Trophoblast cell (in vitro differentiated cells and primary cell): Measurements from ENCODE around the gene STPG3.
A peak's percentile ranks its signal among the peaks of the same experiment; 100 is the strongest.

Experiments
- DNase-seq, 2 donors: peaks; one replicate each; pipeline ENCODE4 v3.0.0-alpha.2; 2016
- H2AFZ ChIP-seq: 2 replicates; pipeline ENCODE4 v1.6.1; 2013; ENCODE audit warnings: low read length, moderate library complexity, mild to moderate bottlenecking; ENCODE audit not compliant: insufficient read depth, poor library complexity
- H2AK5ac ChIP-seq: 2 replicates; pipeline ENCODE4 v1.6.1; 2013; ENCODE audit warnings: mild to moderate bottlenecking, low read length
- H2BK120ac ChIP-seq: 2 replicates; pipeline ENCODE4 v1.6.1; 2013; ENCODE audit warnings: low read length, mild to moderate bottlenecking, moderate library complexity; ENCODE audit not compliant: insufficient read depth, poor library complexity
- H2BK12ac ChIP-seq: 2 replicates; pipeline ENCODE4 v1.6.1; 2013; ENCODE audit warnings: mild to moderate bottlenecking, low read length, moderate library complexity
- H2BK5ac ChIP-seq: 2 replicates; pipeline ENCODE4 v1.6.1; 2013; ENCODE audit warnings: low read length, low read depth, moderate library complexity, mild to moderate bottlenecking; ENCODE audit not compliant: poor library complexity
- H3K14ac ChIP-seq: 2 replicates; pipeline ENCODE4 v1.6.1; 2013; ENCODE audit warnings: mild to moderate bottlenecking, low read length
- H3K18ac ChIP-seq: 2 replicates; pipeline ENCODE4 v1.6.1; 2013; ENCODE audit warnings: mild to moderate bottlenecking, low read length
- H3K23ac ChIP-seq: 2 replicates; pipeline ENCODE4 v1.6.1; 2013; ENCODE audit warnings: low read length
- H3K27ac ChIP-seq: 2 replicates; pipeline ENCODE4 v1.5.1; 2013; ENCODE audit warnings: low read depth, mild to moderate bottlenecking, inconsistent platforms, low read length, moderate library complexity
- H3K27me3 ChIP-seq: 2 replicates; pipeline ENCODE4 v1.6.1; 2013; ENCODE audit warnings: inconsistent platforms, mild to moderate bottlenecking, low read length, moderate library complexity; ENCODE audit not compliant: insufficient read depth
- H3K36me3 ChIP-seq, 2 experiments: 1 replicate in 1 of 2; 2 replicates in 1 of 2; pipeline ENCODE4 v1.6.1; 2013; ENCODE audit warnings: low read length in 2 of 2, mild to moderate bottlenecking in 2 of 2, moderate library complexity in 1 of 2; ENCODE audit not compliant: insufficient read depth in 2 of 2, control insufficient read depth in 1 of 2
- H3K4ac ChIP-seq: 2 replicates; pipeline ENCODE4 v1.6.1; 2013; ENCODE audit warnings: low read depth, mild to moderate bottlenecking, low read length, moderate library complexity
- H3K4me1 ChIP-seq, 2 experiments: 1 replicate in 1 of 2; 2 replicates in 1 of 2; pipeline ENCODE4 v1.6.1; 2013; ENCODE audit warnings: low read length in 2 of 2, mild to moderate bottlenecking in 2 of 2, moderate library complexity in 1 of 2; ENCODE audit not compliant: insufficient read depth in 2 of 2, control insufficient read depth in 1 of 2
- H3K4me2 ChIP-seq: 2 replicates; pipeline ENCODE4 v1.6.1; 2013; ENCODE audit warnings: inconsistent platforms, mild to moderate bottlenecking, low read length, moderate library complexity
- H3K4me3 ChIP-seq: 2 replicates; pipeline ENCODE4 v1.5.1; 2013; ENCODE audit warnings: mild to moderate bottlenecking, low read depth, low read length, inconsistent platforms
- H3K79me1 ChIP-seq: one replicate; pipeline ENCODE4 v1.6.1; 2013; ENCODE audit warnings: low read length
- H3K79me2 ChIP-seq: 2 replicates; pipeline ENCODE4 v1.6.1; 2013; ENCODE audit warnings: low read length, mild to moderate bottlenecking; ENCODE audit not compliant: control insufficient read depth, insufficient read depth, poor library complexity
- H3K9ac ChIP-seq: 2 replicates; pipeline ENCODE4 v1.6.1; 2013; ENCODE audit warnings: mild to moderate bottlenecking, low read length
- H3K9me3 ChIP-seq: 2 replicates; pipeline ENCODE4 v1.6.1; 2013; ENCODE audit warnings: low read depth, mild to moderate bottlenecking, control low read depth, inconsistent platforms, low read length; ENCODE audit not compliant: insufficient read depth
- H4K12ac ChIP-seq: 2 replicates; pipeline ENCODE4 v1.6.1; 2013; ENCODE audit warnings: low read depth, mild to moderate bottlenecking, low read length, moderate library complexity
- H4K8ac ChIP-seq: 2 replicates; pipeline ENCODE4 v1.6.1; 2013; ENCODE audit warnings: low read depth, mild to moderate bottlenecking, low read length, moderate library complexity
- H4K91ac ChIP-seq: one replicate; pipeline ENCODE4 v1.6.1; 2013; ENCODE audit warnings: low read depth, mild to moderate bottlenecking, low read length, moderate library complexity
- WGBS: extraction: QIAGEN DNeasy Blood & Tissue Kit; methylation state at CpG from one replicate; pipeline ENCODE4 v1.1.7; 2013; ENCODE audit warnings: missing lambda C conversion rate; ENCODE audit not compliant: insufficient read length, insufficient coverage; ENCODE audit errors: extremely low coverage; 5-methylcytosine and 5-hydroxymethylcytosine counted together

Gene STPG3

DNA sequence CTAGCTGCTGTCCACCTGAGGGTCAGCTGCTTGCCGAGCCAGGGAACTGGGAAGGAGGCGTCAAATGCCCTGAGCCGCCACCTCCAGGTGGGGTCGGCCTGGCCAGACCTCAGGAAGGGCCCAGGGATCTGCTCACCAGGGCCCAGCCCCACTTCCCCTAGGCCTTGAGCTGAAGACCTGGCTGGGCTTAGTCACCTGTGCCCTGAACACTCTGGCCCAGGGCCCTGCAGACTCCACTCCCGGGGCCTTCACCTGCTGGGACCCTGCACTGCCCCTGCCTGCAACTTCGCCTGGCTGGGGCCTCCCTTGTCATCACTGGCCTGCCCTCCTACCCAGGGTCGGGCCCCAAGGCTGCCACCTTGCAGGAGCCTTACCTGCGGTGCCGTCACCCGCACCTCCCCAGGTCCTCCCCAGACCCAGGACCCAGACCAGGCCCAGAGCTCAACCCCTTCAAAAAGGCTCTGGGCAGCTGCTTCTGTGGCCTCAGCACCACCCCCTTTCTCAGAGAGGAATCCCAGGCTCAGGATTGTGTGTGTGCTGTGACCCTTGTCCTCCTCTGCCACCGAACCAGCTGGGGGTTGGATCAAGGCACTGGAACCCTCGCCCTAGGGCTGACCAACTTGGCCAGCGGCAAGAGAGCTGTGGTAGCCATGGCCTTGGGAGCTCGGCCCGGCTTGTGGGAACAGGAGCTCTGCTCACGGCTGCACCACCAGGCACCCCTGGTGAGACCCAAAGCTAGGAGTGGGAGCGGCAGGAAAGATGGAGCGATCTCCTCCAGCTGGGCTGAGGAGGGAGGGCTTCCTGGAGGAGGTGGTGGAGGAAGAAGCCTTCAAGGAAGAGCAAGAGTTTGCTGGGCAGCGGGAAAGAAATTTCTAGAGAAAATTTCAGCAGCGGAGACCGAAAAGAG is 2.9 kb downstream of the STPG3 start:
- Histone ChIP-seq H3K9me3 (peaks cover 2% of the 10 kb centered on the region), H3K14ac (peak overlapping the region; percentile 75), H3K4me1 (peaks cover 14 to 16% of the 10 kb centered on the region in 2 experiments), H3K36me3 (peaks cover 18 to 19% of the 10 kb centered on the region in 2 experiments), H2BK120ac (no peak overlapping the region), H2AK5ac (peak overlapping the region; percentile 23), H4K12ac (no peak overlapping the region), H3K18ac (peak overlapping the region; percentile 22), H2AFZ (peak overlapping the region; percentile 89), H3K27me3 (no peaks in the 10 kb centered on the region), H3K27ac (no peak overlapping the region), H3K4me2 (peak overlapping the region; percentile 99), H2BK5ac (no peak overlapping the region), H4K8ac (peak overlapping the region; percentile 98), H3K4ac (no peak overlapping the region), H3K79me2 (peaks cover 12% of the 10 kb centered on the region), H3K79me1 (peaks cover 12% of the 10 kb centered on the region), H3K9ac (no peak overlapping the region), H3K4me3 (peak overlapping the region; percentile 79), H2BK12ac (no peak overlapping the region), H4K91ac (peak overlapping the region; percentile 74), H3K23ac (no peak overlapping the region)
- peak in 1 of 2 donors; percentile 37 for DNase-seq
- no CpG with 5 or more reads among the region's 21 CpGs for WGBS

DNA sequence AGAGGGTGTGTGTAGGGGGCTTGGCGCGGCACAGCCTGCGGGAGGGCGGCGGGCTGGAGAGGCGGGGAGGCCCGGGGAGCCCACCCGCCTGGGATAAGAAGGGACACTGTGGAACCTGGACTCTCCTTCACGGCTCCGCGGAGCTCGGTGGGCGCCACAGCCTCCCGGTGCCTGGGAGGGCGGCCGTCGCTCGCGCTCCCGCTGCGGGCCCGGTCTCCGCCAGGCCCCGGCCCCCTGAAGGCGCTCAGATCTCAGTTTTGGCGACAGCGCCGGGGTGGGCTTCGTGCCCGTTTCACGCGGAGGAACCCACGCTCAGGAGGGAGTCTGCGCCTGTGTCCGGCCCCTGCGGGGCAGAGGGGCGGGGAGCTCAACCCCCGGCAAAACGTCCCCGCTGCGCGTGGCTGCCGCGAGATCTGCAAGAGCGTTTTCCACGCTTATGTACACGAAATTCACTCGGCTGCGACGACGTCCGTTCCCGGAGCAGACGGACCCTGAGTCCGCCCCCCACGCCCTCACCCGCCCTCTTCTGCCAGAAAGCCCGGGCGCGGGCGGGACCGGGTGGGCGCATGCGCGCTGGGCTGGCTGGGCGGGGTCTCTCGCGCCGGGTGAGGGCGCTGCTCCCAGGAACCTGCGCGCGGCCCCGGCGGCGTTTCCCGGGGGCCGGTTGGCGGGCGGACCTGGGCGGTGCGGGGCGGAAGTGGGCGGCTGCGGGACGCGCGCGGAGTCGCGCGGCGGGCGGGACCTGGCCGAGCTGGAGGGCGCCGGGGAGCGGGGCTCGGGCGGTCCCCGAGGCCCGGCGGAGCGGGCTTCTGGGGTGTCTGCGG is 3.8 kb downstream of the STPG3 start, which contains the start of gene NELFB:
Gene NELFB (plus strand): TSS at position 704 of the 824 bp plus-strand sequence.
- peaks cover 14 to 16% of the 10 kb centered on the region in 2 experiments for H3K4me1 ChIP-seq

DNA sequence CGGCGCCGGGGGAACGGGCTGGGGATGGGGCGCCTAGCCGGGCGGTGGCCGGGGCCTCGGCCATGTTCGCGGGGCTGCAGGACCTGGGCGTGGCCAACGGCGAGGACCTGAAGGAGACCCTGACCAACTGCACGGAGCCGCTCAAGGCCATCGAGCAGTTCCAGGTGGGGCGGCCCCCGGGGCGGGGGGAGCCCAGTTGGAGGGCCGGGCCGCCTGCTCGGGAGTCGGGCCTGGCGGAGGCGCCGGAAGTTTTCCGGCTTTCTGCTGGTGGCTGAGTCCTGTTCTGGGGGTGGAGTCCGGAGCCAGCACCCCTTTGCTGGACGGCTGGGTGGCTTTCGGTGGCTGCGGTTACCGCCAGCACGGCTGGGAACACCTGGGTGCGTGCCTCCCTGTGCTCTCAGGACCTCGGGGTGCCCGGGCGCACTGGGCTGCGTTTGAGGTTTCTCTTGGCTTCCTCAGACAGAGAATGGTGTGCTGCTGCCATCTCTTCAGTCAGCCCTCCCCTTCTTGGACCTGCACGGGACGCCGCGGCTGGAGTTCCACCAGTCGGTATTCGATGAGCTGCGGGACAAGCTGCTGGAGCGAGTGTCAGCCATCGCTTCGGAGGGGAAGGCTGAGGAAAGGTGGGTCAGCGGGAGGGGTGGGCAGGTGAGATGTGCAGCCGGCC is 4.5 kb downstream of the STPG3 start:
- Histone ChIP-seq H4K12ac (peak overlapping the region; percentile 70), H3K27ac (peak overlapping the region; percentile 55), H3K4me2 (peak overlapping the region; percentile 69), H4K91ac (peak overlapping the region; percentile 74), H3K18ac (peak overlapping the region; percentile 58), H3K27me3 (no peaks in the 10 kb centered on the region), H3K9me3 (no peaks in the 10 kb centered on the region), H3K79me1 (peaks cover 12% of the 10 kb centered on the region), H3K23ac (no peak overlapping the region), H2AFZ (peak overlapping the region; percentile 77), H3K79me2 (peaks cover 12% of the 10 kb centered on the region), H3K4me1 (peaks cover 14 to 16% of the 10 kb centered on the region in 2 experiments), H2BK12ac (no peak overlapping the region), H2AK5ac (peak overlapping the region; percentile 62), H4K8ac (peak overlapping the region; percentile 86), H3K4ac (peak overlapping the region; percentile 49), H2BK5ac (peak overlapping the region; percentile 64), H3K36me3 (peaks cover 22 to 23% of the 10 kb centered on the region in 2 experiments), H3K14ac (peak overlapping the region; percentile 90), H2BK120ac (peak overlapping the region; percentile 67), H3K9ac (peak overlapping the region; percentile 75), H3K4me3 (peak overlapping the region; percentile 96)
- no CpG with 5 or more reads among the region's 51 CpGs for WGBS
- no peak for DNase-seq

More for the DNA sequence above, 3.8 kb downstream of the STPG3 start, which contains the start of gene NELFB:
- Histone ChIP-seq H3K27ac (peak within 1 kb of the TSS; percentile 55), H2AFZ (peak within 1 kb of the TSS; percentile 89), H2BK120ac (peak within 1 kb of the TSS; percentile 70), H3K9me3 (peaks cover 2% of the 10 kb centered on the region), H3K4me3 (peak within 1 kb of the TSS; percentile 96), H2BK5ac (peak within 1 kb of the TSS; percentile 71), H2BK12ac (no peak within 1 kb of the TSS), H3K23ac (no peak within 1 kb of the TSS), H3K79me2 (peaks cover 12% of the 10 kb centered on the region), H4K12ac (peak within 1 kb of the TSS; percentile 89), H3K14ac (peak within 1 kb of the TSS; percentile 90), H4K91ac (peak within 1 kb of the TSS; percentile 74), H3K9ac (peak within 1 kb of the TSS; percentile 92), H3K4me2 (peak within 1 kb of the TSS; percentile 99), H4K8ac (peak within 1 kb of the TSS; percentile 98), H3K36me3 (peaks cover 22 to 23% of the 10 kb centered on the region in 2 experiments), H3K79me1 (peaks cover 12% of the 10 kb centered on the region), H3K18ac (peak within 1 kb of the TSS; percentile 86), H3K4ac (peak within 1 kb of the TSS; percentile 77), H2AK5ac (peak within 1 kb of the TSS; percentile 62), H3K27me3 (no peaks in the 10 kb centered on the region)
- DNase-seq: peak; percentile 80 to 94
- no CpG with 5 or more reads among the region's 105 CpGs for WGBS

DNA sequence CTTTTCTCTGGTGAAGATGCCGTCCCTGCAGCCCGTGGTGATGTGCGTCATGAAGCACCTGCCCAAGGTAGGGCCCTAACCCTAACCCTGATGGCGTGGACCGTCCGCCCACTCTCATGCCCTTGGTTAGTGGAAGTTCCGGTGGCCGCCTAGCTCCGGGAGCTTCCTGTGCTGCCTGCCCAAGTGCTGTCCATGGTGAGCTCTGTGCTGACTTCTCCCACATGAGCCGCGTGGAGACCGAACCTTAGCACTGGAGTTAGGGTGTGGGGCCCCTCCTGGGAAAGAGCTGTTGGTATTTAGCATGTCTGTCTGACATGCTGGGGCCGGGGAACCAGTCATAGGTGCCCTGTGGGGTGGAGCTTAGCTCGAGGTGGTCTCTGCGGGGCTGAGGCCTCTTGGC is 5.3 kb downstream of the STPG3 start:
- Histone ChIP-seq H4K8ac (no peak overlapping the region), H2BK120ac (no peak overlapping the region), H3K4me3 (peak overlapping the region; percentile 96), H4K91ac (no peak overlapping the region), H3K4me2 (peak overlapping the region; percentile 69), H2AFZ (no peak overlapping the region), H3K79me1 (peaks cover 12% of the 10 kb centered on the region), H3K4ac (peak overlapping the region; percentile 1), H3K27ac (no peak overlapping the region), H3K79me2 (peaks cover 12% of the 10 kb centered on the region), H3K4me1 (peaks cover 14 to 16% of the 10 kb centered on the region in 2 experiments), H3K18ac (no peak overlapping the region), H2BK12ac (no peak overlapping the region), H4K12ac (no peak overlapping the region), H3K27me3 (no peaks in the 10 kb centered on the region), H3K36me3 (peaks cover 22 to 23% of the 10 kb centered on the region in 2 experiments), H3K9ac (no peak overlapping the region), H3K9me3 (no peaks in the 10 kb centered on the region), H2BK5ac (no peak overlapping the region), H3K23ac (no peak overlapping the region), H2AK5ac (no peak overlapping the region), H3K14ac (no peak overlapping the region)
- WGBS: no CpG with 5 or more reads among the region's 15 CpGs
- no peak for DNase-seq
